Measurements from ENCODE around the gene PPP2R5C. TPM values are rescaled to one million over a fixed set of nuclear protein-coding genes. Genes with fewer than 3 reads are reported as not detected.
"Not testable (repeated sequence)": the region's sequence is repeated elsewhere in the genome, so short reads cannot be mapped to it uniquely, and the experiment has no call there.

The PPP2R5C gene
- total RNA-seq, 2 experiments from 2014 or later: 238 to 242 TPM

DNA sequence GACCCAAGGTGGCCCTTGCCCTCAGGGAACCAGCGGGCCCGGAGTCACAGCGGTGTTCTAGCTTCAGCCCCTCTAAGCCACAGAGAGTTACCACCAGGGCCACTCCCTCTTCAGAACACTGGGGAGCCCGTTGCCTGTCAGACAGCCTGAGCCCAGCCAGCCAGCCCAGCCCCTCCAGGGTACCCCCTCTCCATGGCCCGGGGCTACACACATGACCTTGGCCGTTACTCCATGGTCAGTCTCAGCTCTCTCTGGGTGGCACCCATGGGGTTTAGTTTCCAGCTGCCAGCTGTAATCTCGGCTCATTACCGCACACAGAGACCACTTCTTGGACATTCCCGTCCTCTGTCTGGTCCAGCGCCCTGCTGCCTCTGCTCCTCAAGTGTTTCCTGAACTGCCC lies 35.0 kb downstream of the PPP2R5C start:
- Mint-ChIP-seq H3K9me3 (peaks cover 3% of the 10 kb centered on the region), H3K27ac (no peak overlapping the region), H3K36me3 (ENCODE audit: low read depth) (peaks cover 10% of the 10 kb centered on the region), H3K27me3 (no peaks in the 10 kb centered on the region), H3K4me1 (ENCODE audit: low read depth) (peaks cover 21% of the 10 kb centered on the region), H3K4me3 (no peak overlapping the region)
- no peak for ATAC-seq
- POLR2A ChIA-PET: interaction anchor here (0.6 kb wide), 1 partner anchor 13 kb away, joined by 4 read pairs; no protein-coding TSS in a partner anchor
- DNase-seq: no peak
- intact Hi-C loops (cut with micrococcal nuclease): no loop called here
- CTCF ChIA-PET: interaction anchor here (2.2 kb wide), 1 partner anchor 25 kb away, joined by 7 read pairs; no protein-coding TSS in a partner anchor
- TF ChIP-seq, protein P1, sequence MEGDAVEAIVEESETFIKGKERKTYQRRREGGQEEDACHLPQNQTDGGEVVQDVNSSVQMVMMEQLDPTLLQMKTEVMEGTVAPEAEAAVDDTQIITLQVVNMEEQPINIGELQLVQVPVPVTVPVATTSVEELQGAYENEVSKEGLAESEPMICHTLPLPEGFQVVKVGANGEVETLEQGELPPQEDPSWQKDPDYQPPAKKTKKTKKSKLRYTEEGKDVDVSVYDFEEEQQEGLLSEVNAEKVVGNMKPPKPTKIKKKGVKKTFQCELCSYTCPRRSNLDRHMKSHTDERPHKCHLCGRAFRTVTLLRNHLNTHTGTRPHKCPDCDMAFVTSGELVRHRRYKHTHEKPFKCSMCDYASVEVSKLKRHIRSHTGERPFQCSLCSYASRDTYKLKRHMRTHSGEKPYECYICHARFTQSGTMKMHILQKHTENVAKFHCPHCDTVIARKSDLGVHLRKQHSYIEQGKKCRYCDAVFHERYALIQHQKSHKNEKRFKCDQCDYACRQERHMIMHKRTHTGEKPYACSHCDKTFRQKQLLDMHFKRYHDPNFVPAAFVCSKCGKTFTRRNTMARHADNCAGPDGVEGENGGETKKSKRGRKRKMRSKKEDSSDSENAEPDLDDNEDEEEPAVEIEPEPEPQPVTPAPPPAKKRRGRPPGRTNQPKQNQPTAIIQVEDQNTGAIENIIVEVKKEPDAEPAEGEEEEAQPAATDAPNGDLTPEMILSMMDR (IDR thresholded peaks at IDR 0.05): no peak

DNA sequence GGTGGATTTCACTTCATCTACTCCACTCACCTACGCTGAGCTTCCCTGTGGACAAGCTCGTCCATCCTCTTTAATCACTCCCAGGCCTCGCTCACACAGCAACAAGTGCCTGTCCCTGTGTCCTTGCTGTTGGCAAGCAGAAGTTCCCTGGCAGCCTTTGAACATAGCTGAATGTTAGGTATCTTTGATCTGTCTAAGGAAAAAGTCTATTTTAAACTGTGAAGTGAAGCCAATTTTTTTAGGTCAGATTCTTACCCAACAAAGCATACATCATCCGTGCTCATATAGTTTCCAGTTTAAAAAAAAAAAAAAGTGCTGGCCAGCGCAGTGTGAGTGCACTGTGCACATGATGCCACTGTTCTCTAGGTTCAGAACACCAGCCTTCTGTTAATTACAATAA lies 36.3 kb downstream of the PPP2R5C start:
- ChIA-PET CTCF (no interaction called here), POLR2A (interaction anchor here (0.7 to 1.1 kb wide), 4 partner anchors 10 to 34 kb away, joined by 3 read pairs; no protein-coding TSS in a partner anchor)
- Mint-ChIP-seq H3K4me3 (no peak overlapping the region), H3K27me3 (no peaks in the 10 kb centered on the region), H3K27ac (no peak overlapping the region), H3K4me1 (ENCODE audit: low read depth) (peaks cover 8% of the 10 kb centered on the region), H3K36me3 (ENCODE audit: low read depth) (peaks cover 10% of the 10 kb centered on the region), H3K9me3 (peaks cover 3% of the 10 kb centered on the region)
- DNase-seq: no peak
- ATAC-seq: no peak
- intact Hi-C loops (cut with micrococcal nuclease): no loop called here
- TF ChIP-seq, protein P1 (IDR thresholded peaks at IDR 0.05): no peak

DNA sequence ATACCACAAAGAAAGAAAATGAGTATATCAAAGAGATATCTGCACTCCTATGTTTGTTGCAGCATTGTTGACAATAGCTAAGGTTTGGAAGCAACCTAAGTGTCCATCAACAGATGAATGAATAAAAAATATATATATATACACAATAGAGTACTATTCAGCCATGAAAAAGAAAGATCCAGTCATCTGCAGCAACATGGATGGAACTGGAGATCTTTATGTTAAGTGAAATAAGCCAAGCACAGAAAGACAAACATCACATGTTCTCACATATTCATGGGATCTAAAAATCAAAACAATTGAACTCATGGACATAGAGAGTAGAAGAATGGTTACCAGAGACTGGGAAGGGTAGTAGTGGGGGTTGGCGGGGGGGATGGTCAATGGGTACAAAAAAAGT lies 42.9 kb downstream of the PPP2R5C start:
- H3K27ac Mint-ChIP-seq; intact Hi-C loops (cut with micrococcal nuclease); H3K36me3 Mint-ChIP-seq (ENCODE audit: low read depth); H3K9me3 Mint-ChIP-seq; H3K27me3 Mint-ChIP-seq; ATAC-seq; H3K4me1 Mint-ChIP-seq (ENCODE audit: low read depth); DNase-seq; POLR2A ChIA-PET; H3K4me3 Mint-ChIP-seq; CTCF ChIA-PET: not testable (repeated sequence)

DNA sequence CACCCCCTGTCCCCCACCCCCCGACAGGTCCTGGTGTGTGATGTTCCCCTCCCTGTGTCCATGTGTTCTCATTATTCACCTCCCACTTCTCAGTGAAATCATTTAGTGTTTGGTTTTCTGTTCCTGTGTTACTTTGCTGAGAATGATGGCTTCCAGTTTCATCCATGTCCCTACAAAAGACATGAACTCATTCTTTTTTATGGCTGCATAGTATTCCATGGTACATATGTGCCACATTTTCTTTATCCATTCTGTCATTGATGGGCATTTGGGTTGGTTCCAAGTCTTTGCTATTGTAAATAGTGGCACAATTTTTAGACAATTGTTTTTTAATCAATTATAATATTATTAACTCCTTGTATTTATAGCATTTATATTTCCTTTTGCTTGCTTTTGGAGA lies 44.7 kb downstream of the PPP2R5C start:
- CTCF ChIA-PET; intact Hi-C loops (cut with micrococcal nuclease); H3K4me3 Mint-ChIP-seq; H3K36me3 Mint-ChIP-seq (ENCODE audit: low read depth); H3K27me3 Mint-ChIP-seq; DNase-seq; H3K27ac Mint-ChIP-seq; H3K9me3 Mint-ChIP-seq; ATAC-seq; POLR2A ChIA-PET; H3K4me1 Mint-ChIP-seq (ENCODE audit: low read depth): not testable (repeated sequence)

DNA sequence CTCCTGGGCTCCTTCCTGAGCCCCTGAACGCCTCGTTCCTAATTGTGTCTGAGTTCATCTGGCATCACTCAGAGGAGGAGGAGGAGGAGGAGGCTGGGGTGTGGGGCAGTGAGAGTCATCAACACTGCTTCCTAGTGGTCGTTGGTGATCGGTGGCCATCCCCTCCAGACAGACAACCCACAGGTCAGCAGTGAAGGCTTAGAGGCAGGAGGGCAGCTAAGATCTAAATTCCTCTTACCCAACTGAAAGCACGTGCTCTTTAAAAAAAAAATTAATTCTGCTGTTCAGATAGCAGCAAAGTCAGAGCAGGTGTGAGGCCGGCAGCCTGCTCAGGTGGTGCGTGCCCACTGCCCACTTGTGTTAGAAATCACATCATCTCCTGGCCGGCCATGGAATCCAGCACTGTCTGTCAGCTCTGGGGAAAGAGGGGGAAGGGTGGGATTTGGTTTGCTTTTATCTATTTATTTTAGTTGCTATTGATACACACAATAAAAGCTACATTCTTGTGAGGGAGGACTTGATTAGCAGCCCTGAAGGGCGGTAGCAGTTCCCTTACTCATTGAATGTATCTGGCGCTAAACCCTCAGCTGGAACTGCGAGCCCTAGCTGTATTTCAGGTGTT lies 46.6 kb downstream of the PPP2R5C start:
- CTCF ChIA-PET: interaction anchor here (1.0 to 5.3 kb wide), 8 partner anchors 14 to 101 kb away, joined by 3 to 37 read pairs (median 6); no protein-coding TSS in a partner anchor
- H3K4me3 Mint-ChIP-seq: peak overlapping the region; percentile 34
- no peaks in the 10 kb centered on the region for H3K9me3 Mint-ChIP-seq
- ATAC-seq (no peak), DNase-seq (no peak)
- peaks cover 20% of the 10 kb centered on the region for H3K4me1 Mint-ChIP-seq (ENCODE audit: low read depth)
- POLR2A ChIA-PET: interaction anchor here (1.2 to 10.3 kb wide), 4 partner anchors 10 to 45 kb away, joined by 3 to 225 read pairs (median 26); no protein-coding TSS in a partner anchor
- peaks cover 22% of the 10 kb centered on the region for H3K36me3 Mint-ChIP-seq (ENCODE audit: low read depth)
- intact Hi-C loops (cut with micrococcal nuclease): no loop called here
- H3K27ac Mint-ChIP-seq: peak overlapping the region; percentile 54
- H3K27me3 Mint-ChIP-seq: no peaks in the 10 kb centered on the region
- TF ChIP-seq, protein P1 (IDR thresholded peaks at IDR 0.05): no peak
